Esophagus muscularis mucosa (tissue), 4 donors: ENCODE data around the gene DCAF11.

Source experiments
- EP300 ChIP-seq: sonication (generic); formaldehyde crosslinking; IDR thresholded peaks from one replicate; pipeline ENCODE4 v1.6.1; 2017; ENCODE audit warnings: antibody characterized with exemption
- POLR2A ChIP-seq: fragments of 450-650 bp; IDR thresholded peaks from one replicate; pipeline ENCODE4 v1.6.1; 2017; ENCODE audit warnings: antibody characterized with exemption, moderate library complexity, mild to moderate bottlenecking, low read depth
- POLR2AphosphoS5 ChIP-seq, 2 donors: sonication (generic); formaldehyde crosslinking; IDR thresholded peaks; one replicate each; pipeline ENCODE4 v1.6.1; 2017; ENCODE audit warnings: antibody characterized with exemption in 2 of 2
- TF ChIP-seq, protein P1 (sequence below), 3 experiments: fragments of 200-600 bp in 2 of 3; fragments of 450-650 bp in 1 of 3; sonication (generic) in 2 of 3; IDR thresholded peaks; one replicate each; pipeline ENCODE4 v1.5.1; 2017 to 2019; ENCODE audit warnings: antibody characterized with exemption in 3 of 3, mild to moderate bottlenecking in 2 of 3, moderate library complexity in 1 of 3

DNA sequence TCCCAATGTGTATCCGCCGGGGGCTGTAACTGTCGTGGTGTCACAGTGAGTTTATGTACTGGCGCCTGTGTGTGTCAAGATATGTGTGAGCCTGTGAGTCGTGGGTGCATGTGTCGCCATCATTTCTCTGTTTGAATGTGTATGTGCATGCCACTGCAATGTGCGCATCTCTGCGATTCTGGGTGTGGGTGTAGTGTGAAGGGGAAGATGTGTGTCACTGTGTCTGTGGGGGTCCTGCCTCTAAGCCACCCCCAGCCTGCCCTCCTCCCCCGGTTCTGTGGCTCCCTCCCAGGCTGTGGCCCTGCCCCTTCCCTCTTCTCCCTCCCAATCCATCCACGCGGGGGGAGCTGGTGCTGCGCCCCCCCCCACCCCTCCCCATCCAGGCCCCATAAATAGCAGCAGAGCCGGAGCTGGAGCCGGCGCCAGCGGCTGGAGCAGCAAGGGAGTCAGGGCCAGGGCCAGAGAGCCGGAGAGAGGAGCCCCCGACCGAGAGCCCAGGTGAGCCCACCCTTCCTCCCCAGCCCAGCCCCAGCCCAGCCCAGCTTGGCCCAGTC lies 43.4 kb upstream of the DCAF11 start, which contains the start of gene CPNE6:
- TF ChIP-seq, protein P1, sequence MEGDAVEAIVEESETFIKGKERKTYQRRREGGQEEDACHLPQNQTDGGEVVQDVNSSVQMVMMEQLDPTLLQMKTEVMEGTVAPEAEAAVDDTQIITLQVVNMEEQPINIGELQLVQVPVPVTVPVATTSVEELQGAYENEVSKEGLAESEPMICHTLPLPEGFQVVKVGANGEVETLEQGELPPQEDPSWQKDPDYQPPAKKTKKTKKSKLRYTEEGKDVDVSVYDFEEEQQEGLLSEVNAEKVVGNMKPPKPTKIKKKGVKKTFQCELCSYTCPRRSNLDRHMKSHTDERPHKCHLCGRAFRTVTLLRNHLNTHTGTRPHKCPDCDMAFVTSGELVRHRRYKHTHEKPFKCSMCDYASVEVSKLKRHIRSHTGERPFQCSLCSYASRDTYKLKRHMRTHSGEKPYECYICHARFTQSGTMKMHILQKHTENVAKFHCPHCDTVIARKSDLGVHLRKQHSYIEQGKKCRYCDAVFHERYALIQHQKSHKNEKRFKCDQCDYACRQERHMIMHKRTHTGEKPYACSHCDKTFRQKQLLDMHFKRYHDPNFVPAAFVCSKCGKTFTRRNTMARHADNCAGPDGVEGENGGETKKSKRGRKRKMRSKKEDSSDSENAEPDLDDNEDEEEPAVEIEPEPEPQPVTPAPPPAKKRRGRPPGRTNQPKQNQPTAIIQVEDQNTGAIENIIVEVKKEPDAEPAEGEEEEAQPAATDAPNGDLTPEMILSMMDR (IDR thresholded peaks at IDR 0.05) = no peak
- TF ChIP-seq POLR2A = no peak
- no peak for TF ChIP-seq EP300
- no peak for TF ChIP-seq POLR2AphosphoS5 (IDR thresholded peaks at IDR 0.05)
